IgD-negative memory B cell (primary cell): ENCODE data around the gene DNAH11. TPM values are rescaled to one million over a fixed set of nuclear protein-coding genes. Genes with fewer than 3 reads are reported as not detected.
A peak's percentile ranks its signal among the peaks of the same experiment; 100 is the strongest.

Experiments used
- H3K27ac Mint-ChIP-seq, 3 donors: one replicate each; pipeline ENCODE4 v1.8.0; 2020 to 2022; ENCODE audit warnings: mild to moderate bottlenecking in 3 of 3, mixed read lengths in 3 of 3, moderate library complexity in 1 of 3
- H3K27me3 Mint-ChIP-seq: one replicate; pipeline ENCODE4 v1.8.0; 2021; ENCODE audit warnings: mixed read lengths
- H3K36me3 Mint-ChIP-seq: one replicate; pipeline ENCODE4 v1.8.0; 2020; ENCODE audit warnings: mild to moderate bottlenecking, mixed read lengths
- H3K4me1 Mint-ChIP-seq, 3 donors: one replicate each; pipeline ENCODE4 v1.8.0; 2020 to 2022; ENCODE audit warnings: mixed read lengths in 3 of 3, mild to moderate bottlenecking in 1 of 3
- H3K4me3 Mint-ChIP-seq, 4 donors: one replicate each; pipeline ENCODE4 v1.8.0; 2020 to 2022; ENCODE audit warnings: mild to moderate bottlenecking in 4 of 4, mixed read lengths in 4 of 4, moderate library complexity in 3 of 4
- H3K9me3 Mint-ChIP-seq, 3 donors: one replicate each; pipeline ENCODE4 v1.8.0; 2020 to 2021; ENCODE audit warnings: mixed read lengths in 3 of 3, mild to moderate bottlenecking in 1 of 3
- polyA plus RNA-seq: library from polyadenylated mRNA; unstranded; fragments of 300-500 nt; fragmentation: Illumina TruSeq; gene quantifications from one replicate; pipeline ENCODE4 v1.2.3, GENCODE V29; 2021

Gene DNAH11
- polyA plus RNA-seq, 1 donor from 2014 or later, result not detected

DNA sequence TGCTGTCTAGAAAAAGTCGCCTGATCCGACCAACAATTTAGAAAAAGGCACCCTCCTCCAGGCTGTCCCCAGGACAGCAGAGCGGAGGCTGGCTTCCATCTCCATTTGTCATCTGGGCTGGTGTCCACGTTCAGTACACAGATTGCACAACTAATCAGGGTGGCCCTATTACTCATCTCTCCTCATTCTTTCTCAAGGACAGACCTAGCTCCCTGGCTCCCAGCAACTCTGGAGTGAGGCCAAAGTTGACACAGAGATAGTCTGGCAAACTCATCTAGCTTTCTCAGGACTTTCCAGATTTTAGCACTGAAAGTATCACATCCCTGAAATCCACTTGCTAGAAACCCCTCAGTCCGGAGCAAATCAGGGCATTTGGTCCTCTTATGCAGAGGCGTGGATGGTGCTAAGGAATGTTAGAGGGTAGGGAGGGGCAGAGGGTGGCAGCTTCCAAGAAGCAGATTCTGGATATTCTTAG lies 75.1 kb downstream of the DNAH11 start:
- Mint-ChIP-seq H3K27ac (no peak overlapping the region), H3K9me3 (peaks cover 0 to 3% (median 2%) of the 10 kb centered on the region in 3 donors), H3K36me3 (peaks cover 1% of the 10 kb centered on the region), H3K27me3 (no peaks in the 10 kb centered on the region), H3K4me1 (no peaks in the 10 kb centered on the region), H3K4me3 (no peak overlapping the region)

DNA sequence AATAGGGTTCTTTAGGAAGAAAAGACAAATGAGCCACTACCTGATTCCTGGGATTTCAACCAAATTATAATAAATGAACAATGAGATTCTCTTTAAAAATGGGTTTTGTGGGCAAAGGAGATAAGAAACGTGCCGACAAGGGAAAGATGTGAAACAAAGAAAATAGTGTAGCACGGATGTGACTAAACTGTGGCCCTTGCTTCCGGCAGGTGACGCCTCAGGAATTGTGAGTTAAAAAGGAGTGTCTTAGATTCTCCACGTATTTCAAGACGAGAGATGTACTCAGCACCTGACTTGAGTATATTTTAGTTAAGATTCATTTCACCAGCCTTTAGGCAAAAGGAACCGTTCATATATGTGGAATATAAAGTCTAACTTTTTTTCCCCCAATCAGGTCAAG lies 75.9 kb downstream of the DNAH11 start:
- H3K27ac Mint-ChIP-seq, result no peak overlapping the region
- H3K4me3 Mint-ChIP-seq, result no peak overlapping the region
- H3K27me3 Mint-ChIP-seq, result no peaks in the 10 kb centered on the region
- H3K36me3 Mint-ChIP-seq, result peaks cover 1% of the 10 kb centered on the region
- H3K4me1 Mint-ChIP-seq, result no peaks in the 10 kb centered on the region
- H3K9me3 Mint-ChIP-seq, result peaks cover 0 to 3% (median 2%) of the 10 kb centered on the region in 3 donors

DNA sequence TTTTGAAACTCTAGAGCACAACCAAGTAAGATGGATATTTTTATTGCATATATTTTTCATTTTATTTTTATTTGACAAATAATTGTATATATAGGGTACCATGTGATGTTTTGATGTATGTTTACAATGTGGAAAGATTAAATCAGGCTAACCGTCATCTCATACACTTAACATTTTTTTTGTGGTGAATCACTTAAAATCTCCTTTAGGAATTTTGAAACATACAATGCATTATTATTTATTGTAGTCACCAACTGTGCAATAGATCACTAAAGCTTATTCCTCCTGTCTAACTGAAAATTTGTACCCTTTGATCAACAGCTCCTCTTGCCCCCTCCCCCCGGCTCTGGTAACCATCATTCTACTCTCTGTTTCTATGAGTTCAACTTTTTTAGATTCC lies 77.2 kb downstream of the DNAH11 start:
- no peak overlapping the region for H3K4me3 Mint-ChIP-seq
- peaks cover 1% of the 10 kb centered on the region for H3K36me3 Mint-ChIP-seq
- H3K27me3 Mint-ChIP-seq, result no peaks in the 10 kb centered on the region
- no peak overlapping the region for H3K27ac Mint-ChIP-seq
- no peaks in the 10 kb centered on the region for H3K4me1 Mint-ChIP-seq
- peaks cover 0 to 3% (median 2%) of the 10 kb centered on the region in 3 donors for H3K9me3 Mint-ChIP-seq

DNA sequence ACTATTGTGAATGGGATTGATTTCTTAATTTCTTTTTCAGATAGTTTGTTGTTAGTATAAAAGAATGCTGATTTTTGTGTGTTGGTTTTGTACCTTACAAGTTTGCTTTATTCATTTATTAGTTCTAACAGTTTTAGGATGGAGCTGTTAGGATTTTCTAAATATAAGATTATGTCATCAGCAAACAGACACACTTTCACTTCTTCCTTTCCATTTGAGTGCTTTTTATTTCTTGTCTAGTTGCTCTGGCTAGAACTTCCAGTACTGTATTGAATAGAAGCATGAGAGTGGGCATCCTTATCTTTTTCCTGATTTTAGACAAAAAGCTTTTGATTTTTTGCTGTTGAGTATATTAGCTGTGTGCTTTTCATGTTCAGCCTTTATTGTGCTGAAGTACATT lies 81.5 kb downstream of the DNAH11 start:
- Mint-ChIP-seq H3K9me3 (peaks cover 0 to 6% (median 2%) of the 10 kb centered on the region in 3 donors), H3K27ac (no peak overlapping the region), H3K4me1 (no peaks in the 10 kb centered on the region), H3K27me3 (no peaks in the 10 kb centered on the region), H3K4me3 (no peak overlapping the region), H3K36me3 (peaks cover 1% of the 10 kb centered on the region)

DNA sequence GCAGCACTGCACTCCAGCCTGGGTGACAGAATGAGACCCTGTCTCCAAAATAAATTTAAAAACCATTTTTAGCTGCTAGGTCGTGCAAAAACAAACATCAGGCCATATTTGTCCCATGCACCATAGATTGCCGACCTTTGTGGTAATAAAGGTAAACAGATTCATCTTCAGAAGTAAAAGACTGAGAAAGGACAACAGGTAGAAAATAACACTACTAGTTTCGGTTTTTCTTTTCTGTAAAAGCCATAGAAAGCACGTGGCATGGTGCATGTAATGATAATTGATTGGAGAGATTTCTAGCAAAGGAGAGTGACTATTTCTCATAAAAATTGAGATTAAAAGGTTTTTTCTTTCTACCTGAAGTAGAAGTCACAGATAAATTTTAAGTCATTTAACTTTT lies 93.9 kb downstream of the DNAH11 start:
- Mint-ChIP-seq H3K9me3 (peaks cover 0 to 3% (median 3%) of the 10 kb centered on the region in 3 donors), H3K27ac (no peak overlapping the region), H3K27me3 (peaks cover 8% of the 10 kb centered on the region), H3K36me3 (no peaks in the 10 kb centered on the region), H3K4me1 (no peaks in the 10 kb centered on the region), H3K4me3 (no peak overlapping the region)

DNA sequence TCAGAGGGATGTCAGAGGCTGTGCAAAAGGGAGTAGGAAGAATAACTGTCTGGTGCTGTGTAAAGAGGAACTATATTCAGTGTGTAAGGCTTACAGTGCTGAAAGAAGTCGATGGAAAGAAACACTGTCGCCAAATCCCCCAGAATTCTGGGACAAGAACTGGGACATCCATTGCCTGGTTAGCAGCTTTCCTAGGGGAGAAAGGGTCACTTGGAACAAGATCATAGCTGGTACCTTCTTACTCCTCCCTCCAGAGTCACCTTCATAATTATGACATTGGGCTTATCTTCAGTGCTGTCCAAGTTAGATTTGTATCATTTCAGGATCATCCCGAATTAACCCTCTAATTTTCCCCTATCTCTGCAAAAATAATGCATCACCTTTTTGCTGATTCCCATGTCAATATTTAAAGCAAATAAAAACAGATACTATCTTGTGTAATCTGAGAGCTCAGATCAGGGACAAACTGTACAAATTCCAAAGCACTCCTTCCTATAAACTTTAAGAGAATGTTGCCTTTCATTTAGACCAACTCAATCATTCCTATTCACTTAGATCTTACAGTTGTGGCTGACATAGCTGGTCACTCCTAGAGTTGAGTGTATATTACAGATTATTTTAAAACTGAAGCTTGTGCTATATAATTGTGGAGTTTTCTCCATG lies 96.5 kb downstream of the DNAH11 start:
- Mint-ChIP-seq H3K4me1 (no peaks in the 10 kb centered on the region), H3K27ac (no peak overlapping the region), H3K9me3 (no peaks in the 10 kb centered on the region), H3K27me3 (peaks cover 9% of the 10 kb centered on the region), H3K4me3 (no peak overlapping the region), H3K36me3 (no peaks in the 10 kb centered on the region)

DNA sequence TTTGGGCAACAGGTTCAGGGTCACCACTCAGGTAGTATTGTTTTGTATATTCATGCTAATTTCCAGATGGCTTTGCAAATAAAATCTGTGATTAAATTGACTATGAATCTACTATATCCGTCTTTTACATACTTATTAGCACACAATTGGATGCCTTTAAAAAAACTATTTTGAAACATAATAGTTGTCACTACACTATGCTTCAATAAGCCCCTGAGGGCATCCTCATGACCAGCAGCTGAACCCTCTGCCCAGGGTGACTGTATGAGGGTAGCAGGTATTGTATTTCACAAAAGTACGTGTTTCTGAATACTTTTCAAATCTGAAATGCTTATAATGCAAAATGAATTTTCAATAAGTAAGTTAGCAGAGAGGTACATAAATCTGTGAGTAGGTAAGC lies 97.3 kb downstream of the DNAH11 start:
- Mint-ChIP-seq H3K9me3 (no peaks in the 10 kb centered on the region), H3K4me1 (no peaks in the 10 kb centered on the region), H3K4me3 (no peak overlapping the region), H3K27me3 (peaks cover 9% of the 10 kb centered on the region), H3K27ac (no peak overlapping the region), H3K36me3 (no peaks in the 10 kb centered on the region)

DNA sequence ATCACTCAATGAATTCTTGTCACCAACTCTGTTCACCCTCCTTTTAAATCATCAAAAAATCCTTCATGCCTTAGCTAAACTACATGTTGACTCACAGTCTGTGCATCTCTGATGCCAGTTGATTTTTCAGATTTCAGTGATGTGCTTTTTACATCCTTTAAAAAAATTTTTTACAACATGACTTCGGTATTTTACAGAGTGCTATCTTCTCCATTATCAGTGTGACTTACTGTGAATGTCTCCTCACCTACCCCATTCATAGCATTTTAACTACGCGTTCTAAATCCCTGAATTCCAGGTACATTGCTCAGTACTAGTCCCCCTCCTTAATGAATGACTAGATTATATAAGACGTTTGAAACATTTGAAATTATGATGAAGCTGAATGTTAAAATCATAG lies 98.7 kb downstream of the DNAH11 start:
- Mint-ChIP-seq H3K36me3 (no peaks in the 10 kb centered on the region), H3K4me3 (no peak overlapping the region), H3K27me3 (peaks cover 12% of the 10 kb centered on the region), H3K27ac (no peak overlapping the region), H3K4me1 (no peaks in the 10 kb centered on the region), H3K9me3 (no peaks in the 10 kb centered on the region)

DNA sequence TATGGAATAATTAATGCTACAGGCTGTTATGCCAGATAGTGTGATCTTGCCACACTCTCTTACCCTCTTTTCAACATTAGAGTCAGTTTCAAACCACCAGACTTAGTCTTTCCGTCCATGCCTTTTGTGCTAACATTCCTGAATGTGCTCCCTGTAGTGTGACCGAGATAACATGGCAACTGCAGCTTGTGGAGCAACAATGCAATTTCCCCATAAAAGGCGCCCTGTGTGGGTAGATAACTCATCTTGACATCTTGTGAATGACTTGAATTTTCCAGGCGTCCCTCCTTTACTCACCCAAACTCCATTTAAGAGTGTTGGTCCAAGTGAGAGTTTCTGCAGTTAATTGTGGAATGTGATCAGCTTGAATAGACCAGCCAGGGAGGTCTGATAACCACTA lies 99.6 kb downstream of the DNAH11 start:
- no peak overlapping the region for H3K27ac Mint-ChIP-seq

DNA sequence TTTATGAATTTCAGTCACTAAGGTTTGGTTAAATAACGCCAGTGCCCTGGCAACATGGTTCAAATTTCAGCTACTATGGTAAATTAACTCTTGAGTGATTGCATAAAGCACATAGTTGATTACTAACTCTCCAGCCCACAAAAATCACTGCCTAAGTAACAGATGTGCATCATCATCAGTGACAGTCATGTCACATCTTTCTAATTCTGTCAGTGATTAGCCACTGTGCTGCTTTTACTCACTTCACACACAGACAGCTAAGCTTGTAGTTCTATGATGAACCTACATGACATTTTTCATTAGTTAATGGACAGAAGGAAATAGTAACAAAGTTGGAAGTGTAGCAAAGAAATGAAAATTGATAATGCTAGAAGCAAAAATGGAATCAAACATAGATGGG lies 108.9 kb downstream of the DNAH11 start:
- H3K9me3 Mint-ChIP-seq, result peaks cover 1 to 3% (median 2%) of the 10 kb centered on the region in 3 donors

More for the DNA sequence above, 99.6 kb downstream of the DNAH11 start:
- H3K36me3 Mint-ChIP-seq, result no peaks in the 10 kb centered on the region
- H3K4me1 Mint-ChIP-seq, result no peaks in the 10 kb centered on the region
- peaks cover 12% of the 10 kb centered on the region for H3K27me3 Mint-ChIP-seq
- no peak overlapping the region for H3K4me3 Mint-ChIP-seq
- peaks cover 0 to 2% (median 0%) of the 10 kb centered on the region in 3 donors for H3K9me3 Mint-ChIP-seq

DNA sequence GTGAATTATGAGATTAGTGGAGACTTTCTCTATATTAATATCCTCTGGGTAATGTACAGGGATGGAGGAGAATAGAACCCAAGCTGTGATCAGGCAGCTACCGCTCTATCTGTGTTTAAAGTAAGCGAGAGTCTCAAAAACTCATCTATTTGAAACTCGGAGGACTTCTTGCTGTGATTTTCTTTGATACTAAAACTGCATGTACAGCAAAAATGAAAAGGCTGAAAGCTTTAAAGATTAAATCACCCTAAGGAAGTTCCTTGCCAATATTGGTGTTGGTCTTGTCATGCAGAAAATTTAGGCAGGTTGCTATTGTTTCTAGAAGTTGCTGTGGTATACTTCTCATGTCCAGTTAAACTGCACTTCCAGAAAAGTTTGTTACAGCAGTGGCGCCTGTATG lies 110.8 kb downstream of the DNAH11 start:
- H3K9me3 Mint-ChIP-seq, result no peaks in the 10 kb centered on the region
- no peak overlapping the region for H3K4me3 Mint-ChIP-seq
- no peaks in the 10 kb centered on the region for H3K36me3 Mint-ChIP-seq
- H3K27ac Mint-ChIP-seq, result no peak overlapping the region
- no peaks in the 10 kb centered on the region for H3K27me3 Mint-ChIP-seq
- no peaks in the 10 kb centered on the region for H3K4me1 Mint-ChIP-seq

More for the DNA sequence above, 108.9 kb downstream of the DNAH11 start:
- Mint-ChIP-seq H3K4me3 (no peak overlapping the region), H3K4me1 (no peaks in the 10 kb centered on the region), H3K27me3 (no peaks in the 10 kb centered on the region), H3K36me3 (no peaks in the 10 kb centered on the region), H3K27ac (no peak overlapping the region)

DNA sequence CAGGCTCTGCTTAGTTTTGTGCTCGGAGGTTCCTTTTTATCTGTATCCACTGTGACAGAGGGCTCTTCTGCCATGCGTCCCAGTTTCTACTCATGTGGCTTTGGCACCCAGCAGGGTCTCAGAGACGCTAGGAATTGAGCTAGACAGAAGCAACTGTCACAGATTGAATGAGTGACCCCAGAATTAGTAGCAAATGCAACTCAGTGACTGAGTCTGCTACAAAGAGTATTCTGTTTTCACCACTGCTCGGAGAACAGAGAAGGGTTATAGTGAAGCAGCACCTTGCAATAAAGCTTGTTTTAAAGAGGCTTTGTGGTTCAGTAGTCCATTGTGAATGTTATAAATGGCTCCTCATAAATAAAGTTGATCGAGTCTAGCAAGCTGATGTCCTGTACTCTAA lies 113.2 kb downstream of the DNAH11 start:
- Mint-ChIP-seq H3K4me1 (no peaks in the 10 kb centered on the region), H3K9me3 (peaks cover 0 to 2% (median 0%) of the 10 kb centered on the region in 3 donors), H3K36me3 (no peaks in the 10 kb centered on the region), H3K4me3 (no peak overlapping the region), H3K27ac (no peak overlapping the region), H3K27me3 (no peaks in the 10 kb centered on the region)

DNA sequence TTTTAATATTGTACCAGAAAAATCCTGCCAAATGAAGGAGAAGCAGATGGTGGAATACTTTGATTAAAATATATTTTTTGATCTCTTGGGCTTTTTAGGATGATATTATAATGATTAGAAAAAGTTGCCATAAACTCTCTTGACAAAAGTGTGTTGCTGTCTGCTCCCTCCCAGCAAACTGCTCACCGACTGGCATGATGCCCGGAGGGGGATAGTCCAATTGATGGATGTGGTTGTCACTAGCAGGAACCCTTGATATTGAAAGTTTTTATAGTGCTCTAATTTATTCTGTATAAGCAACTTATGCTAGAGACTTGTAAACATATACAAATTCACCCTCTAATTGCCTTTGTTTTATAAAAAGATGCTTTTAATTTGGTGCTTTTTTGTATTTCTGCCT lies 114.0 kb downstream of the DNAH11 start:
- no peaks in the 10 kb centered on the region for H3K27me3 Mint-ChIP-seq

DNA sequence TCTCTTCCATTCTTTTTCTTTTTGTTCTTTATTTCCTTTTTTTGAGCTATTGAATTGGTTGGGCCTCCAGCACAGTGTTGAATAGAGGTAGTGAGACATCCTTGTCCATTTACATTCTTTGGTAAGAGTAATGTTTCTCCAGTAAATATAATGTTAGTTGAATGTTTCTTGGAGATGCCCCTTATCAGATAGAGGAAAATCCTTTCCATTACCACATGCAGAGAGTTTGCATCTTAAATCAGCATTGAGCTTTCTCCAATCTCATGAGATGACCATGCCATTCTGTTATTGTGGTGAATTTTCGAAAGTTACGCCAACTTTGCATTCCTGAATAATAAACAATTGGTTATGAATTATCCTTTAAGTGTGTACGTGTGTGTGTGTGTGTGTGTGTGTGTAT lies 127.7 kb downstream of the DNAH11 start:
- Mint-ChIP-seq H3K27me3 (no peaks in the 10 kb centered on the region), H3K4me3 (no peak overlapping the region), H3K9me3 (no peaks in the 10 kb centered on the region), H3K27ac (no peak overlapping the region), H3K4me1 (peaks cover 0 to 6% (median 2%) of the 10 kb centered on the region in 3 donors), H3K36me3 (no peaks in the 10 kb centered on the region)

More for the DNA sequence above, 114.0 kb downstream of the DNAH11 start:
- Mint-ChIP-seq H3K36me3 (no peaks in the 10 kb centered on the region), H3K4me3 (no peak overlapping the region), H3K27ac (no peak overlapping the region), H3K9me3 (peaks cover 2 to 4% (median 3%) of the 10 kb centered on the region in 3 donors), H3K4me1 (no peaks in the 10 kb centered on the region)

DNA sequence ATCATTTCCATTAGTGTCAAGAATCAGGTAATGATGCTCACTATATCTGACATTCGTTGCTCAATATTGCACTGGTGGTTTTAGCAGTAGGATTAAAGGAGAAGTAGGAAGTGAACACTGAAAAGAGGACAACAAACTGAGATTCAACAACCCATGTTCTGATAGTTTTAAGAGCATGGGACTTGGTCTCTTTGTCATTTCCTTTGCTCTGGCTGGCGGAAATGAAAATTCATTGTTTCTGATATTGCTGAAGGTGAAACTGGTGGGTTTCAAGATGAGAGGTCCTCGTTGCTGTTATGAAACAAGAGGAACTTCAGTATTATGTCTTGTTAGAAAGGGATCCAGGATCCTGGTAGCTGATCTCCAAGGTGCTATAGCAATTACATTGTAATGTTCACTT lies 129.0 kb downstream of the DNAH11 start:
- no peaks in the 10 kb centered on the region for H3K27me3 Mint-ChIP-seq
- H3K9me3 Mint-ChIP-seq, result no peaks in the 10 kb centered on the region
- peak overlapping the region in 1 of 4 donors; percentile 23 for H3K4me3 Mint-ChIP-seq
- no peak overlapping the region for H3K27ac Mint-ChIP-seq
- peaks cover 0 to 6% (median 2%) of the 10 kb centered on the region in 3 donors for H3K4me1 Mint-ChIP-seq
- no peaks in the 10 kb centered on the region for H3K36me3 Mint-ChIP-seq

DNA sequence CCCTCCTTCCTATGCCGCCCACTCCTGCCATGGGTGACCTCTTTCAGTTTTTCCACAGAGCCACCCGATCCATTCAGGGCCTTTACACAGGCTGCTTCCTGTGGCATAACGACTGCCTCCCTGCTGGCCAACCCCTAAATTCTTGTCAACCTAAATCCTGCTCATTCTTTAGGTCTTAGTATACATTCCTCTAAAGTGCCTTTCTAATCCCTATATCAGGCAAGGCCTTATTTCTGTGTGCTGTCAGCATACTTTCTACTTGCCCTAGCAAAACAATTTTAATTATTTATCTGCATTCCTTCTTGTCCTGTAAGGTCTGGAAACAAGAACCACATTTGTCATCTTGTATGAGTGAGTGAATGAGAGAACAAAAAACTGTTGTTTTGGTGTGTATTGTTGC lies 132.4 kb downstream of the DNAH11 start:
- Mint-ChIP-seq H3K27ac (no peak overlapping the region), H3K9me3 (peaks cover 0 to 2% (median 0%) of the 10 kb centered on the region in 3 donors), H3K4me3 (no peak overlapping the region), H3K27me3 (no peaks in the 10 kb centered on the region), H3K4me1 (peaks cover 0 to 6% (median 2%) of the 10 kb centered on the region in 3 donors), H3K36me3 (no peaks in the 10 kb centered on the region)
